ENCODE measurements around the gene CCDC182. TPM values are rescaled to one million over a fixed set of nuclear protein-coding genes. Genes with fewer than 3 reads are reported as not detected.

Gene CCDC182
- total RNA-seq, 1 donor, result not detected

DNA sequence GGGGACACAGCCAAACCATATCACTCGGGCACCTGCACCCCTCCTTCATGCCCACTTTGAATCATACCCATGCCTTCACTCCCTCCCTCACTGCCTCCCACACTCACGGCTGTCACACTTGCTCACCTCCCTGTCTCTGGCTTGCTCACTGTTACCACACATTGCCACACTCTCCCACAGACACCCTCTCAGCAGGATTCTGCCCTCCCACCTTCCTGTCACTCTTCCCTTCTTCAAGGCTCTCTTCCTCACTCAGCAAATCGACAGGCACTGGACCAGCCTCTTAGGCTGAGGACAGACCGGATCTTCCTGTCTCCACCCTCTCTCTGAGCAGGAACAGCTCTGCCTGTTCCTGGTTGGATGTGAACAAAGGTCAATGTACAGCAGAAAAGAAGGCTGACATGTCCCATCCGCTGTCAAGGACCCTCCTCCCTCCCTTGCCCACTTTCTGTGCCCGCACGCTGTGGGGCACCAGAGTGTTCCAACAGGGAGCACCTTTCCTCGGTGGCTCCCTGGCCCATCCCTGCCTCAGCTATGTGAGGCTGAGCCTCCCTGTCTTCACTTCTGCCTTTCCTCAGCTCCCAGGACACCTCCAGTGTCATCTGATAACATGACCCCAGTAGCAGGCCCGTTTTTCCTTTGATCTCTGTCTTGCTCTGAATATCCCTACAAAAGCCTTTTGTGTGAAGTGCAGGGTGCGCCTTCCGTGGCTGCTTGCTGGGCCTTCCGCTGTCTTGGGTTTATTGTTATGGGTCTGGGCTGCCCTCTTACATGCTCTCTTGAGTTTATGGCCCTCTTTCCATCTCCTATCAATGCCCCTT, 47.0 kb downstream of the CCDC182 start:
- no peak overlapping the region for H3K4me3 ChIP-seq (ENCODE audit: low read depth, low read length)

DNA sequence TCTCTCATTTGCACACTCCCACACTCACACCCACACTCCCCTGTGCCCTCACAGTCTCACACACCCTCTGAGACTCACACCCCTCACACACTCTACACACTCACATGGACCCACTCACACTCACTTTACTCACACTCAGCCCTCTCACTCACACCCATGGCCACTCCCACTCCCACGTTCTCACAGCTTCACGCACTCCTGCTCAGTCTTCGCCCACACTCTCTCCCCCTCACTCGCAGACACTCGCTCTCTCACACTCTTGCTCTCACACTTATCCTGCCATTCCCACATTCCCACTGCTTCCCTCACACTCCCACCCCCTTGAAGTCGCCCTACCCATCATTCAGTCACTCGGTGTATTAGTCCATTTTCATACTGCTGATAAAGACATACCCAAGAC, 47.9 kb downstream of the CCDC182 start:
- H3K4me3 ChIP-seq (ENCODE audit: low read depth, low read length), result no peak overlapping the region
- DNase-seq (ENCODE audit: low read depth), result no peak
- TF ChIP-seq, protein P1, sequence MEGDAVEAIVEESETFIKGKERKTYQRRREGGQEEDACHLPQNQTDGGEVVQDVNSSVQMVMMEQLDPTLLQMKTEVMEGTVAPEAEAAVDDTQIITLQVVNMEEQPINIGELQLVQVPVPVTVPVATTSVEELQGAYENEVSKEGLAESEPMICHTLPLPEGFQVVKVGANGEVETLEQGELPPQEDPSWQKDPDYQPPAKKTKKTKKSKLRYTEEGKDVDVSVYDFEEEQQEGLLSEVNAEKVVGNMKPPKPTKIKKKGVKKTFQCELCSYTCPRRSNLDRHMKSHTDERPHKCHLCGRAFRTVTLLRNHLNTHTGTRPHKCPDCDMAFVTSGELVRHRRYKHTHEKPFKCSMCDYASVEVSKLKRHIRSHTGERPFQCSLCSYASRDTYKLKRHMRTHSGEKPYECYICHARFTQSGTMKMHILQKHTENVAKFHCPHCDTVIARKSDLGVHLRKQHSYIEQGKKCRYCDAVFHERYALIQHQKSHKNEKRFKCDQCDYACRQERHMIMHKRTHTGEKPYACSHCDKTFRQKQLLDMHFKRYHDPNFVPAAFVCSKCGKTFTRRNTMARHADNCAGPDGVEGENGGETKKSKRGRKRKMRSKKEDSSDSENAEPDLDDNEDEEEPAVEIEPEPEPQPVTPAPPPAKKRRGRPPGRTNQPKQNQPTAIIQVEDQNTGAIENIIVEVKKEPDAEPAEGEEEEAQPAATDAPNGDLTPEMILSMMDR (IDR thresholded peaks at IDR 0.05; ENCODE audit: insufficient read depth, low read length), result no peak

More for the DNA sequence above, 47.0 kb downstream of the CCDC182 start:
- no peak for DNase-seq (ENCODE audit: low read depth)
- TF ChIP-seq, protein P1 (IDR thresholded peaks at IDR 0.05; ENCODE audit: insufficient read depth, low read length), result no peak

DNA sequence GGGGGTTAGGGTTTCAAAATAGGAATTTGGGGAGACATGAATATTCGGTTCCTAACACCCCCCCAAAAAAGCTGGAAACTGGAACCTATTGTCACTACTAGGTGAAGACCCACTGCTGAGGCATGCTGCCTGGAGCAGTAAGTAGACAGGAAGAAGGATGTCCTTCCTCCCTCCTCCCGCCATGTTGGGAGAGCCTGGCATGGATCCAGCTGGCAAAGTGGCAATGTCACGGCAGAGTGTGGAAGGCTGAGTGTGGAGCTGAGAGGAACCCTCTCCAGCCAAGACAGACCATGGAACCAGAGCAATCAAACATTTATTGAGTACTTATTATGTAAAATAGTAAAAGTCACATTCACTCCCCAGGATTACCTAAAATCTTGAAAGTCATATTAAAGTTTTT, 49.0 kb downstream of the CCDC182 start:
- TF ChIP-seq, protein P1 (IDR thresholded peaks at IDR 0.05; ENCODE audit: insufficient read depth, low read length), result no peak
- H3K4me3 ChIP-seq (ENCODE audit: low read depth, low read length), result no peak overlapping the region
- no peak for DNase-seq (ENCODE audit: low read depth)

Small RNAs within 50 kb of the gene (small RNA-seq; reads per million reads assigned to genes)
- gene RN7SKP94, result not detected

Other genes starting within 250 kb of the CCDC182 start
- 19.5 and 20.1 TPM in 2 replicates for gene MRPS23, start 104.7 kb upstream of the CCDC182 start, total RNA-seq (ENCODE audit: low replicate concordance)
- gene CUEDC1, start 210.1 kb upstream of the CCDC182 start, total RNA-seq (ENCODE audit: low replicate concordance), result 17.1 and 25.7 TPM in 2 replicates
- 16.4 and 76.2 TPM in 2 replicates for gene VEZF1, start 243.0 kb upstream of the CCDC182 start, total RNA-seq (ENCODE audit: low replicate concordance)